ENCODE measurements around the gene ADAT3. TPM values are rescaled to one million over a fixed set of nuclear protein-coding genes. Genes with fewer than 3 reads are reported as not detected.

Gene ADAT3
- total RNA-seq, 1 donor from 2014 or later = 5.8 TPM

- DNase-seq = no peak
These were observed 11.9 kb downstream of the ADAT3 start for GRCh38 chr19:1917146-1917545.

GRCh38 chr19:1917926-1918325 lies 12.7 kb downstream of the ADAT3 start:
- no peak for DNase-seq

GRCh38 chr19:1918975-1919374 lies 13.8 kb downstream of the ADAT3 start:
- DNase-seq = no peak

GRCh38 chr19:1920644-1921043 lies 15.4 kb downstream of the ADAT3 start:
- no peak for DNase-seq

- DNase-seq = no peak
These were observed 16.1 kb downstream of the ADAT3 start for GRCh38 chr19:1921326-1921725.

- DNase-seq = no peak
These were observed 16.6 kb downstream of the ADAT3 start for GRCh38 chr19:1921825-1922224.

- DNase-seq = no peak
These were observed 17.6 kb downstream of the ADAT3 start for GRCh38 chr19:1922803-1923202.

GRCh38 chr19:1923319-1923718 lies 18.1 kb downstream of the ADAT3 start:
- DNase-seq = no peak

GRCh38 chr19:1924320-1924961 lies 19.2 kb downstream of the ADAT3 start:
- no peak for DNase-seq

- no peak for DNase-seq
These were observed 20.3 kb downstream of the ADAT3 start for GRCh38 chr19:1925544-1925943.

- peak; percentile 83 for DNase-seq
These were observed 24.0 kb downstream of the ADAT3 start for GRCh38 chr19:1929021-1929742.

- DNase-seq = no peak
These were observed 26.2 kb downstream of the ADAT3 start for GRCh38 chr19:1931445-1931844.

GRCh38 chr19:1932395-1932794 lies 27.2 kb downstream of the ADAT3 start:
- no peak for DNase-seq

- DNase-seq = no peak
These were observed 28.0 kb downstream of the ADAT3 start for GRCh38 chr19:1933244-1933643.

- no peak for DNase-seq
These were observed 28.7 kb downstream of the ADAT3 start for GRCh38 chr19:1933942-1934341.

GRCh38 chr19:1935484-1936208 lies 30.4 kb downstream of the ADAT3 start:
- peak; percentile 73 for DNase-seq

GRCh38 chr19:1936430-1936829 lies 31.2 kb downstream of the ADAT3 start:
- DNase-seq = no peak

- no peak for DNase-seq
These were observed 31.9 kb downstream of the ADAT3 start for GRCh38 chr19:1936916-1937610.

- no peak for DNase-seq
These were observed 32.9 kb downstream of the ADAT3 start for GRCh38 chr19:1938071-1938470.

GRCh38 chr19:1941146-1942077 lies 36.2 kb downstream of the ADAT3 start, which contains the start of gene CSNK1G2:
Gene CSNK1G2, plus strand, starts transcription at chr19:1941172. Its CDS starts 28,601 bp downstream, at chr19:1969773.
- DNase-seq = no peak

- peak; percentile 72 for DNase-seq
These were observed 37.1 kb downstream of the ADAT3 start for GRCh38 chr19:1942078-1942933.
